Loucy (cell line): Measurements from ENCODE around the gene HACD3.
A peak's percentile ranks its signal among the peaks of the same experiment; 100 is the strongest.

ENCODE experiments used
- H2AFZ ChIP-seq: fragments of 200-600 bp; sonication (generic); 2 replicates; pipeline ENCODE4 v1.6.0; 2016; ENCODE audit warnings: antibody characterized with exemption, mild to moderate bottlenecking, low read length, moderate library complexity
- H3F3A ChIP-seq: fragments of 200-600 bp; 2 replicates; pipeline ENCODE4 v1.6.0; 2016; ENCODE audit warnings: antibody characterized with exemption, low read depth, mild to moderate bottlenecking
- H3K27me3 ChIP-seq: fragments of 200-600 bp; sonication (generic); 2 replicates; pipeline ENCODE4 v1.6.1; 2014; ENCODE audit warnings: low read length, mild to moderate bottlenecking; ENCODE audit not compliant: insufficient read depth, poor library complexity, severe bottlenecking
- H3K36me3 ChIP-seq: fragments of 200-600 bp; sonication (generic); 2 replicates; pipeline ENCODE4 v1.6.1; 2016; ENCODE audit warnings: low read length; ENCODE audit not compliant: insufficient read depth
- H3K4me1 ChIP-seq: fragments of 200-600 bp; sonication (generic); 2 replicates; pipeline ENCODE4 v1.5.1; 2014; ENCODE audit warnings: low read length, mild to moderate bottlenecking; ENCODE audit not compliant: insufficient read depth, poor library complexity, severe bottlenecking
- H3K4me2 ChIP-seq: fragments of 200-600 bp; sonication (generic); 2 replicates; pipeline ENCODE4 v1.6.0; 2014; ENCODE audit warnings: antibody characterized with exemption, low read length, low read depth, mild to moderate bottlenecking; ENCODE audit not compliant: poor library complexity, severe bottlenecking
- H3K4me3 ChIP-seq: fragments of 200-600 bp; sonication (generic); 2 replicates; pipeline ENCODE4 v1.5.1; 2014; ENCODE audit warnings: low read length, mild to moderate bottlenecking, mixed read lengths; ENCODE audit not compliant: poor library complexity, severe bottlenecking
- H3K79me2 ChIP-seq: fragments of 200-600 bp; sonication (generic); 2 replicates; pipeline ENCODE4 v1.6.1; 2014; ENCODE audit warnings: low read length; ENCODE audit not compliant: insufficient read depth
- H3K9ac ChIP-seq: fragments of 200-600 bp; sonication (generic); 2 replicates; pipeline ENCODE4 v1.6.0; 2014; ENCODE audit warnings: mild to moderate bottlenecking, low read depth, low read length, moderate library complexity; ENCODE audit not compliant: poor library complexity, severe bottlenecking
- H3K9me2 ChIP-seq: fragments of 200-600 bp; sonication (generic); replicated peaks from 2 replicates; pipeline ENCODE4 v1.6.1; 2016; ENCODE audit warnings: low read depth, low read length, mixed read lengths
- H3K9me3 ChIP-seq: fragments of 200-600 bp; sonication (generic); 2 replicates; pipeline ENCODE4 v1.6.1; 2014; ENCODE audit warnings: mild to moderate bottlenecking, antibody characterized with exemption, low read length, low read depth; ENCODE audit not compliant: insufficient read depth
- H4K20me1 ChIP-seq: fragments of 200-600 bp; sonication (generic); 2 replicates; pipeline ENCODE4 v1.6.0; 2014; ENCODE audit warnings: antibody characterized with exemption, low read length, mild to moderate bottlenecking; ENCODE audit not compliant: insufficient read depth, poor library complexity, severe bottlenecking
- CTCF ChIP-seq: fragments of 200-600 bp; sonication (generic); conservative IDR thresholded peaks from 2 replicates; pipeline ENCODE4 v1.5.1; 2014; ENCODE audit warnings: mild to moderate bottlenecking, antibody characterized with exemption, low read length
- EZH2phosphoT487 ChIP-seq: fragments of 200-600 bp; IDR thresholded peaks from 2 replicates; pipeline ENCODE4 v1.6.1; 2018; ENCODE audit warnings: antibody characterized with exemption, mild to moderate bottlenecking, moderate library complexity, borderline replicate concordance

Gene HACD3

GRCh38 chr15:65509321-65509720, 20.9 kb upstream of the HACD3 start:
- TF ChIP-seq EZH2phosphoT487 (no peak), CTCF (no peak)
- H4K20me1 ChIP-seq, result peaks cover 9% of the 10 kb centered on the region
- no peak overlapping the region for H3K9ac ChIP-seq
- H3K79me2 ChIP-seq, result peaks cover 50% of the 10 kb centered on the region
- no peaks in the 10 kb centered on the region for H3K9me2 ChIP-seq
- H3K4me2 ChIP-seq, result peak overlapping the region; percentile 43
- peaks cover 22% of the 10 kb centered on the region; the same call in 1 of the 2 replicates for H3K36me3 ChIP-seq
- no peaks in the 10 kb centered on the region for H3K27me3 ChIP-seq
- H3K9me3 ChIP-seq, result no peaks in the 10 kb centered on the region
- H3K4me1 ChIP-seq, result peaks cover 40% of the 10 kb centered on the region
- H3K4me3 ChIP-seq, result no peak overlapping the region
- H3F3A ChIP-seq, result peaks cover 13% of the 10 kb centered on the region
- no peak overlapping the region for H2AFZ ChIP-seq

GRCh38 chr15:65512189-65512588, 18.1 kb upstream of the HACD3 start:
- Histone ChIP-seq H3K9me3 (no peaks in the 10 kb centered on the region), H3K36me3 (peaks cover 12% of the 10 kb centered on the region; the same call in 1 of the 2 replicates), H3K27me3 (no peaks in the 10 kb centered on the region), H2AFZ (no peak overlapping the region), H3K9me2 (no peaks in the 10 kb centered on the region), H3K9ac (peak overlapping the region; percentile 69), H3K4me2 (peak overlapping the region; percentile 92), H3K4me3 (peak overlapping the region; percentile 68), H3F3A (peaks cover 19% of the 10 kb centered on the region), H4K20me1 (peaks cover 32% of the 10 kb centered on the region), H3K4me1 (peaks cover 60% of the 10 kb centered on the region), H3K79me2 (peaks cover 76% of the 10 kb centered on the region)
- TF ChIP-seq CTCF, result no peak
- no peak for TF ChIP-seq EZH2phosphoT487

- Histone ChIP-seq H4K20me1 (peaks cover 32% of the 10 kb centered on the region), H3K4me1 (peaks cover 60% of the 10 kb centered on the region), H3K9me3 (no peaks in the 10 kb centered on the region), H3K27me3 (no peaks in the 10 kb centered on the region), H3K79me2 (peaks cover 76% of the 10 kb centered on the region), H2AFZ (no peak overlapping the region), H3K4me3 (peak overlapping the region; percentile 68), H3K9ac (peak overlapping the region; percentile 69), H3K9me2 (no peaks in the 10 kb centered on the region), H3K36me3 (peaks cover 12% of the 10 kb centered on the region; the same call in 1 of the 2 replicates), H3F3A (peaks cover 19% of the 10 kb centered on the region), H3K4me2 (peak overlapping the region; percentile 92)
- TF ChIP-seq EZH2phosphoT487 (no peak), CTCF (no peak)
Observed at GRCh38 chr15:65512807-65513416, 17.4 kb upstream of the HACD3 start.
